HG02852 (cell line): ENCODE data around the gene RERE.
"Not testable (repeated sequence)": the region's sequence is repeated elsewhere in the genome, so short reads cannot be mapped to it uniquely, and the experiment has no call there.

ENCODE experiments used
- ATAC-seq: cut with Tn5 transposase; IDR thresholded peaks from one replicate; pipeline ENCODE4 v1.9.1; 2021; ENCODE audit warnings: mild to moderate bottlenecking, moderate library complexity; ENCODE audit not compliant: unreplicated experiment

Gene RERE

GRCh38 chr1:8695442-8695841 is 122.0 kb downstream of the RERE start:
- ATAC-seq, result not testable (repeated sequence)

- no peak for ATAC-seq
Measured at GRCh38 chr1:8693107-8693506, 124.3 kb downstream of the RERE start.

GRCh38 chr1:8691662-8692061 is 125.8 kb downstream of the RERE start:
- ATAC-seq, result no peak

- ATAC-seq, result no peak
Measured at GRCh38 chr1:8690253-8690525, 127.3 kb downstream of the RERE start.

- no peak for ATAC-seq
Measured at GRCh38 chr1:8689431-8690252, 127.8 kb downstream of the RERE start.

GRCh38 chr1:8687538-8687937 is 129.9 kb downstream of the RERE start:
- ATAC-seq, result no peak

GRCh38 chr1:8687039-8687438 is 130.4 kb downstream of the RERE start:
- ATAC-seq, result no peak

- no peak for ATAC-seq
Measured at GRCh38 chr1:8685463-8685862, 132.0 kb downstream of the RERE start.

GRCh38 chr1:8684590-8684989 is 132.8 kb downstream of the RERE start:
- ATAC-seq, result no peak

- no peak for ATAC-seq
Measured at GRCh38 chr1:8682573-8682972, 134.9 kb downstream of the RERE start.

GRCh38 chr1:8681911-8682310 is 135.5 kb downstream of the RERE start:
- ATAC-seq, result no peak

GRCh38 chr1:8680664-8681650 is 136.5 kb downstream of the RERE start:
- no peak for ATAC-seq

GRCh38 chr1:8679929-8680663 is 137.3 kb downstream of the RERE start:
- ATAC-seq, result no peak

- ATAC-seq, result no peak
Measured at GRCh38 chr1:8679395-8679800, 138.0 kb downstream of the RERE start.

GRCh38 chr1:8678673-8679394 is 138.6 kb downstream of the RERE start:
- ATAC-seq, result no peak

- ATAC-seq, result no peak
Measured at GRCh38 chr1:8677782-8678181, 139.7 kb downstream of the RERE start.

- no peak for ATAC-seq
Measured at GRCh38 chr1:8676813-8677212, 140.6 kb downstream of the RERE start.

GRCh38 chr1:8676072-8676471 is 141.4 kb downstream of the RERE start:
- ATAC-seq, result no peak

GRCh38 chr1:8674912-8675311 is 142.5 kb downstream of the RERE start:
- ATAC-seq, result no peak

GRCh38 chr1:8674481-8674880 is 143.0 kb downstream of the RERE start:
- ATAC-seq, result no peak
